GM10847 (cell line): Measurements from ENCODE around the gene GPC1.

Experiments used
- POLR2A ChIP-seq: IDR thresholded peaks from 2 replicates; pipeline ENCODE4 v1.6.1; 2011; ENCODE audit not compliant: insufficient read length; ENCODE audit errors: extremely low read depth

GPC1 gene

DNA sequence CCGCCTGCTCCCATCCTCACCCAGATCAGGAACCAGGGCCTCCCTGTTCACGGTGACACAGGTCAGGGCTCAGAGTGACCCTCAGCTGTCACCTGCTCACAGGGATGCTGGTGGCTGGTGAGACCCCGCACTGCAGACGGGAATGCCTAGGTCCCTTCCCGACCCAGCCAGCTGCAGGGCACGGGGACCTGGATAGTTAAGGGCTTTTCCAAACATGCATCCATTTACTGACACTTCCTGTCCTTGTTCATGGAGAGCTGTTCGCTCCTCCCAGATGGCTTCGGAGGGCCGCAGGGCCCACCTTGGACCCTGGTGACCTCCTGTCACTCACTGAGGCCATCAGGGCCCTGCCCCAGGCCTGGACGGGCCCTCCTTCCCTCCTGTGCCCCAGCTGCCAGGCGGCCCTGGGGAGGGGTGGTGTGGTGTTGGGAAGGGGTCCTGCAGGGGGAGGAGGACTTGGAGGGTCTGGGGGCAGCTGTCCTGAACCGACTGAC lies 31.7 kb downstream of the GPC1 start:
- TF ChIP-seq POLR2A, result no peak

DNA sequence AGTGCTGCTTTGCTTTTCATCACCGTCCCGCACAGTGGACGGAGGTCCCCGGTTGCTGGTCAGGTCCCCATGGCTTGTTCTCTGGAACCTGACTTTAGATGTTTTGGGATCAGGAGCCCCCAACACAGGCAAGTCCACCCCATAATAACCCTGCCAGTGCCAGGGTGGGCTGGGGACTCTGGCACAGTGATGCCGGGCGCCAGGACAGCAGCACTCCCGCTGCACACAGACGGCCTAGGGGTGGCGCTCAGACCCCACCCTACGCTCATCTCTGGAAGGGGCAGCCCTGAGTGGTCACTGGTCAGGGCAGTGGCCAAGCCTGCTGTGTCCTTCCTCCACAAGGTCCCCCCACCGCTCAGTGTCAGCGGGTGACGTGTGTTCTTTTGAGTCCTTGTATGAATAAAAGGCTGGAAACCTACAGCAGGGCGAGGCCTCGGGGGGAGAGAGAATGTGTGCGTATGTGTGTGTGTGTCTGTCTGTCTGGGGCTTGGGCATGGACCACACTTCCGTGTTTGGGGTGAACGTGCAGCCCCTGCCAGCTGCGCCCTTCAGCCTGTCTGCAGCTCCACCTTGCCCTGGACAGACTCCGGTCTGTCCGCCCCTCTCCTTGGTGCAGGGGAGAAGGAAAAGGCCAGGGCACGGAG lies 32.3 kb downstream of the GPC1 start:
- TF ChIP-seq POLR2A, result no peak

DNA sequence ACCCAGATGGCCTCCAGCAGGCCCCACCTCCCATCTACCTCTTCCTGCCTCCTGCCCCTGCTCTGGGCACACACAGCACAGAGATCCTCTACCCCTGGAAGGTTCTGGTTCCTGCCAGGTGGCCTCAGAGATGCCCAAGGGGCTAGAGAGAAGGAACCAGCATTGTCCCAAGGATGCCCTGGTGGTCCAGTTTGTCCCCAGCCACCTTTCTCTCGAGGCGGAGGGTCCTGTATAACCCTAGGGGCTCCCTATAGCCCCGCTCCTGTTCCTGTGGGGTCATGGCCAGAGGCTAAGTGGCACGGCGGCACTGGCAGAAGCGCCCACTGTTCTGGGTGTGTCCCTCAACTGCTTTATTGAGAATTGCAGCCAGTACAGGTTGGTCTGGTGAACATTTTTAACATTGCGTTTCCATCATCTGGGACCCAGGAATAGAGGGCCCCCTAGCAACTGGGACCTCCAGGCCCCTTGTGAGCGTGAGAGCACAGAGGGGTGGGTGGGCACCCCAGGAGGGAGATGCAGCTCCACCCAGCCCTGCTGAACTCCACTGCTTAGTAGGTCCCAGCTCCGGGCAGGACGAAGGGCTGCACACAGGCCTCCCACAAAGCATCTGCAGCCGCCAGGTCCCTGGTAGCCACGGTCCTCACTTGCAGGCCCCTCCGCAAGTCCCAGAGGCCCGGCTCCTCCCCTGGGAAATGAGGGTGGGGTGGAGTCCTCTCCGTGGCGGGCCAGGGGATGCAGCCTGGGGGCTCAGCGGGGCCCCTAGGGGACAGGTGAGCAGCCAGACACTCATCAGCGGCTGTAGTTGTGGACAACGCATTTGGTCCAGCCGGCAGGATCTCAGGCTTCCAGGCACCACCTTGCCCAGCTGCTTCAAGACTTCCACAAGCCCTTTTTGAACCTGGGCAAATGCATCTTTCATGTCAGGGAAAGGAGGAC lies 33.1 kb downstream of the GPC1 start:
- TF ChIP-seq POLR2A, result no peak

DNA sequence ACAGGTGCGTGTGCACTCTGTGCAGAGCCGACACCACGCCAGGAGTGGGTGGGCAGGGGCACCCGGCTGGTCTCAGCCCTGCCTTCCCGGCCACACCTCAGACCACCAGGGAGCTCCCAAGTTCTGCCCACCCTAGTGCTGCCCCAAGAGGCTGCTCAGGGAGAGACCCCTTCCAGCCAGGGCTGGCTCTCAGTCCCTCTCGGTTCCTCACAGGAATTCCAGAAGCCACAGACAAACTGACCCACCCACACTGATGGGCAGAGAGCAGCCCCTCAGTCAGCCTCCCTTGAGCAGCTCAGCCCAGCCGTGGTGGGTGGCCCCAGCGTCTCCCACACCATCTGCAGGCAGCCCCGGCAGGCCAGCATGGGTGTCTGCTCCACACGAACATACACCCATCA lies 33.8 kb downstream of the GPC1 start:
- TF ChIP-seq POLR2A, result no peak

DNA sequence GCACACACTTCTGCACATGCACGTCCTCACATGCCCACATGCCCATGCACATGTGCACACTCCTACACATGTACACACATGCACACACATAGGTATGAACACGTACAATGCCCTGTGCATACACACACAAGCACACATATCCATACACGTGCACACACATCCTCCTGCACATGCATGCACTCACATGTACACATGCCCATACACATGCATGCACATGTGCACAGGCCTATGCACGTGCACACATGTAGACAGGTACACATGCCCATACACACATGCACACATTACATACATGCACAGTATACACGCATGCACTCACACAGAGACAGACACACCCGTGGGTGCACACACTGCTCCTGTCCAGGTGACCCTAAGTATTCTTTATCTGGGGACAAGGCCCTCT lies 34.3 kb downstream of the GPC1 start:
- TF ChIP-seq POLR2A, result no peak

DNA sequence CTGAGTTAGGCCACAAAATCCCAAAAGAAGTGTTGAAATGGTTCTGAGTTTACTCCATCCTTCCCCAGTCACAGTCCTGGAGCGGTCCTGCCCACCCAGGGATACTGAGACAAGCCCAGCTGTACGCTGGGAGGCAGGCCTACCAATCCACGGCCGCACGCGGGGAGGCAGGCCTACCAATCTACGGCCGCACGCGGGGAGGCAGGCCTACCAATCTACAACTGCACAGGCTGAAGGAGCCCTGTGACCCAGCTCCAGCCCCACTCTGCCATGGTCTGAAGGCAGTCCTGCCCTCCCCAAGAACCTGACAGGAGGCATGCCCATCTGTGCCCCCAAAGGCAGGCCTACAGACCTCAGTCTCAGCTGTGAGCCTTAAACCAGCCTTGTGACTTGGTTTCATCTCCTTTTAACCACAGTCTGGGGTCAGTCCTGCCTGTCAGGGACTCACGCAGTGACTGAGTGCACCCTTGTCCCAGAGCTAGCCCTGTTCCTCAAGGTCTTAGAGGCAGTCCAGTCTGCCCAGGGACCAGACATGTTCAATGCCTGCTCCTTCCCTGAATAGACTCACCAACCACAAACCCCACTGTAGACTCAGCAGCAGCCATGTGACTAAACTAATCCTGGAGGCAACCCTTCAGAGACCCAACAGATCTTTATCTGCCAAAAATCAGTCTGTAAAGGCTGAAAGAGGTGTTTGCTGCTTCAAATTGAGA lies 36.8 kb downstream of the GPC1 start:
- no peak for TF ChIP-seq POLR2A

DNA sequence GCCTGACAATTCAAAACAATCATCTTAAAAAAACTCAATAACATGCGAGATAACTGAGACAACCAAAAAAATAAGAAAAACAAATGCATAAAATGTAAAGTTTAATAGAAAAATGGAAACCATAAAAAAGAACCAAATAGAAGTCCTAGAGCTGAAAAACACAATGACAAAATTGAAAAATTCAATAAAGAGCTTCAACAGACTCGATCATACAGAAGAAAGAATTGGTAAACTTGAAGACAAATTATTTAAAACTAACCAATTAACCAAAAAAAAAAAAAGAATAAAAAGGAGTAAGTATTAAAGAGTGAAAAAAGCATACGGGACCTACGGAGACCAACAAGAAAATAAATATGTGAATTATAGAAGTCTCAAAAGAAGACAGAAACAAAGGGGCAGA lies 37.7 kb downstream of the GPC1 start:
- no peak for TF ChIP-seq POLR2A

DNA sequence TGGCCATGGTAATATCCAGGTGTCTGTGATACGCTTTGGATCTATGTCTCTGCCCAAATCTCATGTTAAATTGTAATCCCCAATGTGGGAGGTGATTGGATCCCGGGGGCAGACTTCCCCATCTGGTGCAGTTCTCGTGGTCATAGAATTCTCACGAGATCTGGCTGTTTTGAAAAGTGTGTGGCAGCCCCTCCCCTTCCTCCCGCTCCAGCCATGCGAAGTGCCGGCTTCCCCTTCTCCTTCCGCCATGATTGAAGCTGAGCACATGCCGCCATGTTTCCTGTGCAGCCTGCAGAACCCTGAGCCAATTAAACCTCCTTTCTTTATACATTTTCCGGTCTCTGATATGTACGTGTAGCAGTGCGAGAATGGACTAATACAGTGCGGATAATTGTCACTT lies 42.5 kb downstream of the GPC1 start:
- TF ChIP-seq POLR2A, result no peak

DNA sequence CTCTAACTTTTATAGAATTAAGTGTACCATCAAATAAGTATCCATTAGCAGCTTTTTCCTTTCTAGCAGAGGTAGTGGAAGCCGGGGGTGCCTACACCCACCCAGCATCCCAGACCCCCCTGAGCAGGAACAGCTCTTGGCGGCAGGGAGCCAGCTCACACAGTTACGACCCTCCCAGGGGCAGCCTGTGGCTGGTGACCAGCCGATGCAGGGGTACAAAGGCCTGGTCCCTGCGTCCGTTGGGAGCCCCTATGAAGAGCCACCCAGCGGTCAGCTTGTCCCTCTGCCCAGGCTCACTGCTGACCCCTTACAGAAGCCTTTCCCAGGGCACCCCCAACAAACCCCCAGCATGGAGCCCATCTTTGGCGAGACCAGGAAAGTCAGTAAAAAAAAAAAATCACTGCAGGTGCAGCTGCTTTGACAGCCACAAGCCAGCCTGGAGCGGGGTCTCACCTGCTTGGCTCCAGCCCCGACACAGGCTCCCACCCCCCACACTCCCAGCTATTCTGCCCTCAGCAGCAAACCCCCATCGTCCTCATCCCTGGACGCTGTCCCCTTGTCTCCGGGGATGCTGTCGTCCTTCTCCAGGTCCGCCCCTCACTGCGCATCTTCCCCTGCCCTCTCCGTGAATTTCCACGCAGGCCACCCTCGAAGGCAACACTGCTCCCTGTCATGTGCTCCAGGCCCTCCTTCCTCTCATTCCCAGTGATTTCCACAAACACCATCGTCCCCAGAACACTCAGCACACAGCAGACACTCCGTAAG lies 43.1 kb downstream of the GPC1 start:
- TF ChIP-seq POLR2A, result no peak

DNA sequence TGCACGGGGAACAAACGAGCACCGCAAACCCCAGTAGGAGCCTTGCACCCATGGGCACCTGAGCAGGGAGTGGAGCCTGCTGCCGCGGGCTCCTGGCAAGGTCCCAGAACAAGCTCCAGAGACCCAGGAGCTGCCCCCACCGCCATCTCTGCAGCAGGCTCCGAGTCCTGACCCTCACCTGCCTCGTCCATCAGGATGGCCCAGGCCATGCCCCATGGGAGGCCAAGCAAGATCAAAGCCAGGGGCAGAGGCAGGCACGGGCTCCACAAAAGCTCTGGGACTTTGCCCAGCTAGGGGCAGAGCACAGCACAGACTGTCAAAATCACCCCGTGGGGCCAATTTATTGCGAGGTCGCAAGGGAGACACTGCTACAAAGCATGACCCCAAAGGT lies 43.6 kb downstream of the GPC1 start:
- TF ChIP-seq POLR2A, result no peak

DNA sequence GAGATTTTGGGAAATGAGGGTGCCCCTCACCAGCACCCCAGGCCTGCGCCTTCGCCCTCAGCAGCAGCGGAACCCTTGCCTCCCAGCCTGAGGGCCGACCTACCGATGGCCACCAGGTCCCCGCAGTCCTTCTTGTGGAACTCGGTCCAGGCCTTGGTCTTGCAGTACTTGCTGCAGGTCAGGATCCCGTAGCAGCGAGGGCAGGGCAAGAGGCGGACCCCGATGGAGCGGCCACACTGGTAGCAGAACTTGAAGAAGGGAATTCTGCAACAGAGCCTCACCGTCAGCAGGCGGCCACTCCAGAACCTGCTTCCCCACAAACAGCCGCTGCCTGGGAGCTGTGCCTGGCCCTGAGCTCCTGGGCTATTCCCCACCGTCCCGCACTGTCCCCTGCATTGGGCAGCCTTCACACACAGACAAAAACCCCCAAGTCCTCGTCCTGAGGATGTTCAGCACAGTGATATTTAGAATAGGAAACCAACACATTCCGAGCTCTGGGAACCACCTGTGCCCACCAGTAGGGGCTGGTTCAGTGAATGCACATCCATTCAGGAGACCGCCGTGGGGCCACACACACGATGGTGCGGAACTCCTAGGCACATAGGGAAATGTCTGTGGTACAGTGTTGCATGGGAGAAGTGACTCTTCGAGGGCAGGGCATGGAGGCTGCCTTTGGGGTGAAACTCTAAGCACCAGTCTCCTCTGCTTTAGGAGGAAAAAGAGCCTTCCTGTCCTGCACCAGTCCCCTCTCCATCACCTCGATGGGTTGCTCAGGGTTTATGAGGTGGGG lies 45.6 kb downstream of the GPC1 start:
- no peak for TF ChIP-seq POLR2A

DNA sequence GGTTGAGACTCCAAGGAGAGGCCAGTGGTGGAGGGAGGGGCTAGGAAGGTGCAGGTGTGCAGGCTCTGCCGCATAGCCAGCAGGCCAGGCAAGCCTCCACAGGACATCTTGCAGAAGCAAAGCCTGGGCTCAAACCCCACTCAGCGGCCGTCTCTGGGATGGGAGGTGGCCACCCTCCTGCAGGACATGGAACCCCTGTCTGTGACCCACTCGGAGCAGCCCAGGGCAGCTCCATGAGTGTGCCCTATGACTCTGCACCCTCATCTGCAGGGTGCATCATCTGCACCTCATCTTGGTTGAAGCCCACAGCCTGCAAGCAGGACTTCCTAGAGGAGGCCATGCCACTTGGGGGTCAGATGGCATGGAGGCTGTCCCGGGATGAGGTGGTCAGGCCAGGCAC lies 46.3 kb downstream of the GPC1 start:
- TF ChIP-seq POLR2A, result no peak

DNA sequence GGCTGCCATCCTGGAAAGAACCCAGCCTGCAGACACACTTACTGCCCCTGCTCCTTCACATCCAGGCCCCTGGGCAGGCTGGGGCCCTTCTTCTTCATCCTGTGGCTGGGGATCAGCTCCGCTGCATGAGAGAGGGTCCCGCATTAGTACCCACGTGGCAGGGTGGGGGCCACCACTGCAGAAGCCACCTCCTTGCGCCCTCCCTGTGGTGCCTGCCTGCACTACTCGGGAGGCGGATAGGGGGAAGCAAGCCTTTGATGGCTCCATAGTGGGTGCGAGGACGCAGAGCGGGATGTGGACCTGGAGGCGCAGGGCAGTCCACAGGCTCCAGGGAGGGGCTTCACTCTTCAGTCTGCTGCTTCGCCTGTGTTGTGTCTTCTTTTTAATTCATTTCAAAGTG lies 46.7 kb downstream of the GPC1 start:
- TF ChIP-seq POLR2A, result no peak

DNA sequence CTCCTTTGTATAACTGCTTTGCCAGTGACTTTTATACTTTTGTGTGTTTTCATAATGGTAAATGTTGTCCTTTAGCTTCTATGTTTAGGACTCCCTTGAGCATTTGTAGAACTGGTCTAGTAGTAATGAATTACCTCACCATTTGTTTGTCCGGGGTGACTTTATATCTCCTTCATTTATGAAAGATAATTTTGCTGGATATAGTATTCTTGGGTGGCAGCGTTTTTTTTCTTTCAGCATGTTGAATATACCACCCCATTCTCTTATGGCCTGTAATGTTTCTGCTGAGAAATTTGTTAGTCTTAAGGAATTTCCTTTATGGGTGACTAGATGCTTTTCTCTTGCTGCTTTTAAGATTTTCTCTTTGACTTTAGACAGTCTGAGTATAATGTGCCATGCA lies 56.0 kb downstream of the GPC1 start:
- TF ChIP-seq POLR2A, result no peak
